NCI-H226 (cell line): ENCODE results near the gene PWWP2A.
A peak's percentile ranks its signal among the peaks of the same experiment; 100 is the strongest.

Source experiments
- DNase-seq: peaks from one replicate; pipeline ENCODE4 v3.0.0-alpha.2; 2015

The PWWP2A gene

GRCh38 chr5:160133071-160133917, 14.0 kb upstream of the PWWP2A start:
- no peak for DNase-seq

DNA sequence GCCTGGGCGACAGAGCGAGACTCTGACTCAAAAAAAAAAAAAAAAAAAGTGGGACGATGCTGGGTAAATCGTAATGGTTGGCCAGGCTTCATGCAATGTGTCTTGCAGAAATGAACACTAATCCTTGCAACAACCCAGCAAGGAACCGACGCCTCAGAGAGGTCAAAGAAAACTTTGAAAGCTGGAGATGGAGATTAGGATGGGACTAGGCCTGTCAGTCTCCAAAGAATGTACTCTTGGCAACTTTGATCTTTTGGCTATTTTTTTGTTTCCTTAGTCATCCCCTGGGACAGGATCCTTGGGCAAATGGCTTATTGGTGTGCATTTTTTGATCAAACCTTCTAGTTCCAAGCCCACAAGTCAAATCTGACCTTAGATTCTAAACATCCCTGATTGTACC, 10.6 kb upstream of the PWWP2A start:
- no peak for DNase-seq

DNA sequence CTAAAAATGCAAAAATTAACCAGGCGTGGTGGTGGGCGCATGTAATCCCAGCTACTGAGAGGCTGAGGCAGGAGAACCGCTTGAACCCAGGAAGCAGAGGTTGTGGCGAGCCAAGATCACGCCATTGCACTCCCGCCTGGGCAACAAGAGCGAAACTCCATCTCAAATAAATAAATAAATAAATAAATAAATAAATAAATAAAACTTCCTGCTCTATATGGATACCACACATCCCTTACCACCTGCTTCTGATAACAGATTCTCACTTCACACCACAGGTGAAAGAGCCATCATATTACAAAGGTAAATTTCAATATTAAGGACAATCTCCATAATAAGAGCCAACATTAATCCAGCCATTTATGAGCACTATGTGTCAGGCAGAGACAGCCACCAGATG, 9.4 kb upstream of the PWWP2A start:
- no peak for DNase-seq

DNA sequence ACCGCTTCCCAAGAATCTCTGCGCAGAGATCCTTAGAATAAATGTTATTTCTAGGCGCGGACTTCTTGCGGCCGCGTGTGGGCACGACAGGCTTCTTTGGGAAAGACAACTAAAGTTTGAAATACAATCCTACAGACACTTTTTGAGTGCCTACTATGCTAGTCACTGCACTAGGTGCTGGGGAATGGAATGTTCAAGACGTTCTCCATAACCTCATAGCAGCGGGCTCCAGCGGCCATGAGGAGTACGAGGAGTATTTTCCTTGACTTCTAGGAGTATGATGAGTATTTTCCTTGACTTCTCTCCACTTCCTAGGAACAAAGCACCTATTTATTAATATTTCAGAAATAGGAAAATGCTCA, 636 bp upstream of the PWWP2A start:
- no peak for DNase-seq

DNA sequence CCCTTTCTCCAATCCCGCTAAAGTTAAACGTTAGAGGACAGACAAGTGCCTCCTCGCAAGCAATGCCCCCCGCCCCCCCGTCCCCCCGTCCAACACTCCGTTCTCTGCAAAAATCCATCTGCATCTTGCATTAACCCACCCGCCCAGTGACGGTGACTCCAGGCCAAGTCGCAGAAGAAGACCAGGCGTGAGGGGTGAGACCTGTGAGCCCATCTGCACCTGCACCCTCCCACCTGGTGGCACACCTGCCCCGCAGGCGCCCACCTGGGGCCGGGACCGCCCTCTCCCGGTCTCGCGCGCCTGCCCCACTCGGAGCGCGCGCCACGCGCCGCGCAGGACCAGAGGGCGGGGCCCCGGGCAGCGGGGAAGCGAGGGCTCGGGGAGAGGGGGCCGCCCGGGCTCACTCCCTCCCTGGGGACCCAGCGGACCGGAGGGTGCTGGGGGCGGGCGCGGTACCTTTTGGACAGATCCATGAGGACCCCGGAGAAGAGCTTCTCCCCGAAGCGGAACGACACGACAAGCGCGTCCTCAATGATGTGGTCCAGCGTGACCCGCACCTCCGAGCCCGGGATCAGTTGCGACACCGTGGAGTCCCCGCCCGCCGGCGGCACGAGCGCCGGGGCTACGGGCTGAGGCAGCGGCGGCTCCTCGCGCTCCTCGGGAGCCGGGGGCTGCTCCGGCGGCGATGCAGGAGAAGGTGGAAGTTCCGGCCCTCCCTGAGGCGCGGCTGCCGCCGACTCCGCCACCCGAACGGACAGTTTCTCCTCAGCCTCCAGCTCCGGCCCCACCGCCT, 705 bp downstream of the PWWP2A start:
- no peak for DNase-seq

DNA sequence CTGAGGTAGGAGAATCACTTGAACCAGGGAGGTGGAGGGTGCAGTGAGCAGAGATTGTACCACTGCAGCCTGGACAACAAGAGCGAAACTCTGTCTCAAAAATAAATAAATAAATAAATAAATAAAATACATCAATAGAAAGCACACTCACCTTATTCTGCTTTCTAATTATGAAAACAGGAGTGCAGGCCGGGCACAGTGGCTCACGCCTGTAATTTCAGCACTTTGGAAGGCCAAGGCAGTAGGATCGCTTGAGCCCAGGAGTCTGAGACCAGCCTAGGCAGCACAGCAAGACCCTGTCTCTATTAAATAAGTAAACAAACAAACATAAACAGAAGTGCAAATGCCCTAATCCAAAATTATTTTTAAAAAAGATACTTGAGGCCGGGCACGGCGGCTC, 2.3 kb downstream of the PWWP2A start:
- no peak for DNase-seq

DNA sequence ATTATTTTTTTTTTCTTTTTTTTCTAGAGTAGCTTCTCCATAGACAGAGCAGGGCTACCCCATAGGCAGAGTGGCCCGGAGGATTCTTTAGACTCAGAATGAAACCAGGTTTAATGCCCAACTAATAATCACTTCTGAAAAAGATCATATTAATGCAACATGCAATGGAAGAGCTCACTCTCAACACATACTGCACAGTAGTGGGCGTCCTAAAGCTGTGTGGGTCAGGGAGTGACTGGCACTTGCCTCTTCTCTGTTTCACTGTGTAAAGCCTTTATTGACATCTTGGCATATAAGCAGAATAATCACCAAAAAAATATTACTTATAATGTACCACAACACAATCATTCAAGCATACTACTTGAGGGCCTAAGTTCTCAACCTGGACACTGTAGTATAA, 11.1 kb downstream of the PWWP2A start:
- no peak for DNase-seq

- DNase-seq = no peak
Measured at GRCh38 chr5:160105686-160106360, 13.4 kb downstream of the PWWP2A start.

- DNase-seq = no peak
Measured at GRCh38 chr5:160097991-160098390, 21.3 kb downstream of the PWWP2A start.

DNA sequence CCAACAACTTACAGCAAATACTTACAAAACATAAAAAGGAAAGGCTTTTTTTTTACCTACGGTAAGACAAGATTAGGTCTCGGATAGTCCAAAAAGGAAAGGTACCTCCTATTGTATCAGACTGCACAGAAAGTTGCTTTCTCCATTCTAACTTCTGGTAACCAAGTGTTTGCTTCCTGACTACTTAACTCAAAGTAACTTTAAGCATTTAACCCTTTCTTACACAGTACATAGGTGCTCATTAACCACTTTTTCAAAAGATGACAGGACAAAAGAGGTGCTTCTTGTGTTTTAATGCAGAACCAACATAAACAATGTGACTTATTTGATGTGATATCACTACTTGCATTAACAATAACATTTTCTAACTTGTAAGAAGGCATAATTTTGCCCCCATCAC, 23.1 kb downstream of the PWWP2A start:
- DNase-seq = no peak

- no peak for DNase-seq
Measured at GRCh38 chr5:160092960-160093707, 26.1 kb downstream of the PWWP2A start.

DNA sequence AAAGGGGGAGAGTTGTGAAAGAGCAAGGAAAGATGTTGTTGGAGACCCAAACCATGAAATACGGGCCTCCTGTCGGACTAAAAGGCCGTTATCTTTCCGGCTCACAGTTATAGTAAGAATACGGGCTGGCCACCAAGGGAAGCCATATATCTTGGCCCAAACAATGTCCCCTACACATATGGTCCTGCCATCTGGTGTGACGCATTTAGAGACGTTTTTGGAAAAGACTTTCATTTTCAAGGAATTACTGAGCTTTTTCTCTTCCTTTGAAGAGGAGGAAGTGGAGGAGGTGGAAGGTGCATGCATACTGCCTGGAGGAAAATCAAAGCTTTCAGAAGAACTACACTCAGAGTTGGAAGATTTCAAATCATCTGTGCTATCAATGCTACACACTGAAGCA, 26.7 kb downstream of the PWWP2A start:
- no peak for DNase-seq

DNA sequence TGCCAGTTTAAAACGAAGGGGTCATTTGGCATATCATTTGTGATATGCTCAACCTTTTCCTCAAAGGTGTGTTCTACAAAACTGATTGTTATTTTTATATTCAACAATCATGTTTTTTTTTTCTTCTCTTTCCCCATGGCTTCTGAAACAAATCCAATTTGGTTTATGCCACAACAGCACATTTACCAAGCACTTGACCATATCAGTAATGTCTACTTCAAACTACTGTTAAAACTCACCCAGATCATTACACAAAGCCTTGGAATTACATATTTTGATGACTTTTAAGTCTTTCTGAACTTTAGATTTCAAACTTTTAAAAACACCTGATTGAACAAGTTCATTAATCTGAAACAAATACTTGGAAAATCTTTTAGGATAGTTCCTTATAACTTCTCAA, 29.2 kb downstream of the PWWP2A start:
- DNase-seq = no peak

DNA sequence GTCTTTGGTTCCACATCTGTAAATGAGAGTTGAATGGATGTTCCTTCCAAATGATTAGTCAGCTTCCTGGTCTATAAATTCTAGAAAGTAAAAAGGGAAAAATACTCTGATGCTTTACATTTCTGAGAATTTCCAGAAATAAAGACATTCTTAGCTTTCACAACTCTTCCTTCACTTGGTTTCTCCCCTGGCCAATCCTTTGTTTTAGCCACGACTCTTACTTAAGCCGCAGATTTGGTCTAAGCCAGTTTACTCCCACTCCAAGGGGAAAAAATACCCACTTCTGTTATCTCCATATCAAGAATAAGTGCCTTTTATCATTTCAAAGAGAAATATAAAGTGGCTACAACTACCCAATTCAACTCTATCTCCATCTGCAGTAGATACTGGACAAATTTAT, 29.7 kb downstream of the PWWP2A start:
- DNase-seq = peak; percentile 6

DNA sequence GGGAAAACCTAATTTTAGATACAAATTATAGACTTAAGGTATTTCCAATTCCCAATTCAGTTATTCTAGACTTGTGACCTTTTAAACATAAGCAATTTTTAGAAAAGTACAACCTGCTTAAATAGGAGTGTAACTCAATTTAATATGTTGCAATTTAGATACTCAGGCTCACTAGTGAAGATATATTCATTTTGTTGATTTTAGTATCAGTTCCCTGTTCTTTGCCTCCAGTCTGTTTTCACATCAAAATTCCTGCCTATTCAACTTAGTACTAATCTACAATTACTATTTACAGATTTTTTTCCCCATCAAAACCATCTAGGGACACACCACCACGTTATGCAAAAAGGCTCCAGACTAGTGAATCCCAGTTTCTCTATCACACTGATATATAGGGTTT, 30.4 kb downstream of the PWWP2A start:
- no peak for DNase-seq

GRCh38 chr5:160087199-160087598, 32.1 kb downstream of the PWWP2A start:
- no peak for DNase-seq

DNA sequence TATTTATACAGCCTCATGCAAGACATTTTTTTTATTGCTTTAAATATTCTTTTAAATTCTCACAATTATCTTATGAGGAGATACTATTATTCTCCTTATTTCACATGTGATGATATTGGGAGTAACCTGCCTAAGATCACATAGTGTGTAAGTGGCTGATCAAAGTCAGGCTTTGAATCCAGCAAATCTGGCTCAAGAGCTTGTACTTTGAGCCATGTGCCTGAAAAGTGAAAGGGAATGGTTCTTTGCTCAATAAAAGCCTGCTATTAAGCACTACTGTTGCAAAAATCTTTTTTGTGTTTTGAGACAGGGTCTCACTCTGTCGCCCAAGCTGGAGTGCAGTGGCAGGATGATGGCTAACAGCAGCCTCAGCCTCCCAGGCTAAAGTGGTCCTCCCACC, 35.1 kb downstream of the PWWP2A start:
- no peak for DNase-seq

- peak; percentile 65 for DNase-seq
Measured at GRCh38 chr5:160083501-160083900, 35.7 kb downstream of the PWWP2A start.

- DNase-seq = peak; percentile 94
Measured at GRCh38 chr5:160082614-160083500, 36.4 kb downstream of the PWWP2A start.

GRCh38 chr5:160081495-160081894, 37.8 kb downstream of the PWWP2A start:
- peak; percentile 22 for DNase-seq

DNA sequence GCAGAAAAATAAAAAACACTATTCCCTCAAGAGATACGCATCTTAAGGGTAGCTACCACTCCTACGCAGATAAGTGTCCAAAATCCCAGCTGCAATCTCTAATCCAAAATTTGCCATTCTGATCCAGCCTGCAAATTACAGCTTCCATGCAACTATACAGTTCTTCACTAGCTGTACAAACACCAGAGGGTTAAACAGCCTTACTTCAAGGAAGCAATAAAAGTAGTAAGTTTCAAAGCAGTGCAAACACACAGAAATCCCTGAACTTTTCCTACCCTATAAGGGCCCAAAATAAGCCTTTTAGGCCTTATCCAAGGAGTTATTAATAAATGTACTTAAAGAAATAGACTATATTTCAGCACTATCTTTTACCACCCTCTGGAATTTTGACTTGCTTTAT, 39.5 kb downstream of the PWWP2A start:
- no peak for DNase-seq

DNA sequence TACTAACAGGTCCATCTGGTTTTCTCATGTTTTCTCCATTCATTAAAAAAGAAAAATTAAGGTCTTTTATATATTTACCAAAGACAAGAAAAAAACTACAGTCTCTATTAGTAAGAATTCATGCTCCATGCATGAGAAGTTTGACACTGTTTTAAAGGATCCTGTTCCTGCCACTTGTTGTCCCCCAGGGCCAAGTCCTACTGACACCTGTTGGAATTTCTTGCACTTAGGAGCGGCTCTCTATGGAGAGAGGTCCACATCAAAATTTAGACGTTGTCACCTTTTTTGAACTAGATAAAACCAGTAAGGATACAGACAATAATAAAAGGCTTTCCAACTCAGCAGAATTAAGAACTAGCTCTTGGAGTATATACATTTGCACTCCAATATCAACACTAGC, 42.3 kb downstream of the PWWP2A start:
- DNase-seq = no peak
